ENCODE data around the gene CNIH4. TPM values are rescaled to one million over a fixed set of nuclear protein-coding genes. Genes with fewer than 3 reads are reported as not detected.

Gene CNIH4
- total and polyA plus RNA-seq, 2 experiments from 2014 or later: 53.5 to 194 TPM

DNA sequence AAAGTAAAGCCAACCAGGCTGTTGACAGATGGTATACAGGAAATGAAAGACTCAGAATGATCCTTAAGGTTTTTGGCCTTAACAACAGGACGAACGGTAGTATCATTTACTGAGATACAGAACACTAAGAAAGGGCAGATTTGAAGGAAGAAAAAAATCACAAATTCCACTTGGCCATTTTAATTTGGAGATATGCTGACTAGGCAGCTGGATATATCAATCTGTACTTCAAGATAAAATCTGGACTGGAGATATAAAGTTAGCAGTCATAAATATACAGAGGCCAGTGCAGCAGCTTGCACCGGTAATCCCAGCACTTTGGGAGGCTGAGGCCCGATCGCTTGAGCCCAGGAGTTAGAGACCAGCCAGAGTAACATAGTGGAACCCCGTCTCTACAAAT is 28.0 kb upstream of the CNIH4 start:
- Mint-ChIP-seq H3K9me3 (no peaks in the 10 kb centered on the region), H3K27me3 (ENCODE audit: insufficient read depth, low read depth, poor library complexity) (peaks cover 3% of the 10 kb centered on the region), H3K4me3 (peak overlapping the region; percentile 96), H3K27ac (no peak overlapping the region; the same call in 1 of the 2 replicates), H3K36me3 (ENCODE audit: low read depth) (peaks cover 10% of the 10 kb centered on the region), H3K4me1 (peaks cover 10% of the 10 kb centered on the region; the same call in 2 of the 3 replicates)
- Histone ChIP-seq H3K79me2 (replicated peaks; ENCODE audit: insufficient read depth) (peaks cover 63% of the 10 kb centered on the region), H3K27ac (ENCODE audit: low read depth) (0 out of 2 replicates have a peak overlapping the region, but pooled peaks have one; percentile 16), H4K20me1 (replicated peaks; ENCODE audit: insufficient read depth) (peaks cover 10% of the 10 kb centered on the region; the same call in 1 of the 2 replicates), H3K9me2 (ENCODE audit: insufficient read depth) (no peaks in the 10 kb centered on the region), H2AFZ (no peak overlapping the region), H3F3A (replicated peaks; ENCODE audit: low read depth) (no peaks in the 10 kb centered on the region), H3K4me2 (peak overlapping the region; percentile 74), H3K36me3 (ENCODE audit: insufficient read depth) (no peaks in the 10 kb centered on the region), H3K4me3 (peak overlapping the region; percentile 93), H3K27me3 (ENCODE audit: insufficient read depth) (no peaks in the 10 kb centered on the region), H3K4me1 (ENCODE audit: insufficient read depth) (peaks cover 7% of the 10 kb centered on the region; the same call in 1 of the 2 replicates)
- TF ChIP-seq CREB1 (CRISPR knock-in tag; IDR thresholded peaks at IDR 0.05; ENCODE audit: low read depth) (no peak), EZH2phosphoT487 (IDR thresholded peaks at IDR 0.05; ENCODE audit: unreplicated experiment) (no peak), STAT1 (IDR thresholded peaks at IDR 0.05; ENCODE audit: unreplicated experiment) (no peak), POLR2AphosphoS5 (IDR thresholded peaks at IDR 0.05; ENCODE audit: low read depth) (no peak), JUNB (IDR thresholded peaks at IDR 0.05; ENCODE audit: unreplicated experiment) (no peak), ZNF331 (CRISPR knock-in tag; IDR thresholded peaks at IDR 0.05; ENCODE audit: low read depth) (no peak), EZH2 (IDR thresholded peaks at IDR 0.05; ENCODE audit: low read depth, unreplicated experiment) (no peak), NANOG (IDR thresholded peaks at IDR 0.05; ENCODE audit: borderline replicate concordance) (no peak), ZNF114 (CRISPR knock-in tag; IDR thresholded peaks at IDR 0.05) (no peak)
- TF ChIP-seq, protein P1, sequence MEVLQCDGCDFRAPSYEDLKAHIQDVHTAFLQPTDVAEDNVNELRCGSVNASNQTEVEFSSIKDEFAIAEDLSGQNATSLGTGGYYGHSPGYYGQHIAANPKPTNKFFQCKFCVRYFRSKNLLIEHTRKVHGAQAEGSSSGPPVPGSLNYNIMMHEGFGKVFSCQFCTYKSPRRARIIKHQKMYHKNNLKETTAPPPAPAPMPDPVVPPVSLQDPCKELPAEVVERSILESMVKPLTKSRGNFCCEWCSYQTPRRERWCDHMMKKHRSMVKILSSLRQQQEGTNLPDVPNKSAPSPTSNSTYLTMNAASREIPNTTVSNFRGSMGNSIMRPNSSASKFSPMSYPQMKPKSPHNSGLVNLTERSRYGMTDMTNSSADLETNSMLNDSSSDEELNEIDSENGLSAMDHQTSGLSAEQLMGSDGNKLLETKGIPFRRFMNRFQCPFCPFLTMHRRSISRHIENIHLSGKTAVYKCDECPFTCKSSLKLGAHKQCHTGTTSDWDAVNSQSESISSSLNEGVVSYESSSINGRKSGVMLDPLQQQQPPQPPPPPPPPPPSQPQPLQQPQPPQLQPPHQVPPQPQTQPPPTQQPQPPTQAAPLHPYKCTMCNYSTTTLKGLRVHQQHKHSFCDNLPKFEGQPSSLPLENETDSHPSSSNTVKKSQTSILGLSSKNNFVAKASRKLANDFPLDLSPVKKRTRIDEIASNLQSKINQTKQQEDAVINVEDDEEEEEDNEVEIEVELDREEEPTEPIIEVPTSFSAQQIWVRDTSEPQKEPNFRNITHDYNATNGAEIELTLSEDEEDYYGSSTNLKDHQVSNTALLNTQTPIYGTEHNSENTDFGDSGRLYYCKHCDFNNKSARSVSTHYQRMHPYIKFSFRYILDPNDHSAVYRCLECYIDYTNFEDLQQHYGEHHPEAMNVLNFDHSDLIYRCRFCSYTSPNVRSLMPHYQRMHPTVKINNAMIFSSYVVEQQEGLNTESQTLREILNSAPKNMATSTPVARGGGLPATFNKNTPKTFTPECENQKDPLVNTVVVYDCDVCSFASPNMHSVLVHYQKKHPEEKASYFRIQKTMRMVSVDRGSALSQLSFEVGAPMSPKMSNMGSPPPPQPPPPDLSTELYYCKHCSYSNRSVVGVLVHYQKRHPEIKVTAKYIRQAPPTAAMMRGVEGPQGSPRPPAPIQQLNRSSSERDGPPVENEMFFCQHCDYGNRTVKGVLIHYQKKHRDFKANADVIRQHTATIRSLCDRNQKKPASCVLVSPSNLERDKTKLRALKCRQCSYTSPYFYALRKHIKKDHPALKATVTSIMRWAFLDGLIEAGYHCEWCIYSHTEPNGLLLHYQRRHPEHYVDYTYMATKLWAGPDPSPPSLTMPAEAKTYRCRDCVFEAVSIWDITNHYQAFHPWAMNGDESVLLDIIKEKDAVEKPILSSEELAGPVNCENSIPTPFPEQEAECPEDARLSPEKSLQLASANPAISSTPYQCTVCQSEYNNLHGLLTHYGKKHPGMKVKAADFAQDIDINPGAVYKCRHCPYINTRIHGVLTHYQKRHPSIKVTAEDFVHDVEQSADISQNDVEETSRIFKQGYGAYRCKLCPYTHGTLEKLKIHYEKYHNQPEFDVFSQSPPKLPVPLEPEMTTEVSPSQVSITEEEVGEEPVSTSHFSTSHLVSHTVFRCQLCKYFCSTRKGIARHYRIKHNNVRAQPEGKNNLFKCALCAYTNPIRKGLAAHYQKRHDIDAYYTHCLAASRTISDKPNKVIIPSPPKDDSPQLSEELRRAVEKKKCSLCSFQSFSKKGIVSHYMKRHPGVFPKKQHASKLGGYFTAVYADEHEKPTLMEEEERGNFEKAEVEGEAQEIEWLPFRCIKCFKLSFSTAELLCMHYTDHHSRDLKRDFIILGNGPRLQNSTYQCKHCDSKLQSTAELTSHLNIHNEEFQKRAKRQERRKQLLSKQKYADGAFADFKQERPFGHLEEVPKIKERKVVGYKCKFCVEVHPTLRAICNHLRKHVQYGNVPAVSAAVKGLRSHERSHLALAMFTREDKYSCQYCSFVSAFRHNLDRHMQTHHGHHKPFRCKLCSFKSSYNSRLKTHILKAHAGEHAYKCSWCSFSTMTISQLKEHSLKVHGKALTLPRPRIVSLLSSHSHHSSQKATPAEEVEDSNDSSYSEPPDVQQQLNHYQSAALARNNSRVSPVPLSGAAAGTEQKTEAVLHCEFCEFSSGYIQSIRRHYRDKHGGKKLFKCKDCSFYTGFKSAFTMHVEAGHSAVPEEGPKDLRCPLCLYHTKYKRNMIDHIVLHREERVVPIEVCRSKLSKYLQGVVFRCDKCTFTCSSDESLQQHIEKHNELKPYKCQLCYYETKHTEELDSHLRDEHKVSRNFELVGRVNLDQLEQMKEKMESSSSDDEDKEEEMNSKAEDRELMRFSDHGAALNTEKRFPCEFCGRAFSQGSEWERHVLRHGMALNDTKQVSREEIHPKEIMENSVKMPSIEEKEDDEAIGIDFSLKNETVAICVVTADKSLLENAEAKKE (CRISPR knock-in tag; IDR thresholded peaks at IDR 0.05): no peak
- TF ChIP-seq, protein P2, sequence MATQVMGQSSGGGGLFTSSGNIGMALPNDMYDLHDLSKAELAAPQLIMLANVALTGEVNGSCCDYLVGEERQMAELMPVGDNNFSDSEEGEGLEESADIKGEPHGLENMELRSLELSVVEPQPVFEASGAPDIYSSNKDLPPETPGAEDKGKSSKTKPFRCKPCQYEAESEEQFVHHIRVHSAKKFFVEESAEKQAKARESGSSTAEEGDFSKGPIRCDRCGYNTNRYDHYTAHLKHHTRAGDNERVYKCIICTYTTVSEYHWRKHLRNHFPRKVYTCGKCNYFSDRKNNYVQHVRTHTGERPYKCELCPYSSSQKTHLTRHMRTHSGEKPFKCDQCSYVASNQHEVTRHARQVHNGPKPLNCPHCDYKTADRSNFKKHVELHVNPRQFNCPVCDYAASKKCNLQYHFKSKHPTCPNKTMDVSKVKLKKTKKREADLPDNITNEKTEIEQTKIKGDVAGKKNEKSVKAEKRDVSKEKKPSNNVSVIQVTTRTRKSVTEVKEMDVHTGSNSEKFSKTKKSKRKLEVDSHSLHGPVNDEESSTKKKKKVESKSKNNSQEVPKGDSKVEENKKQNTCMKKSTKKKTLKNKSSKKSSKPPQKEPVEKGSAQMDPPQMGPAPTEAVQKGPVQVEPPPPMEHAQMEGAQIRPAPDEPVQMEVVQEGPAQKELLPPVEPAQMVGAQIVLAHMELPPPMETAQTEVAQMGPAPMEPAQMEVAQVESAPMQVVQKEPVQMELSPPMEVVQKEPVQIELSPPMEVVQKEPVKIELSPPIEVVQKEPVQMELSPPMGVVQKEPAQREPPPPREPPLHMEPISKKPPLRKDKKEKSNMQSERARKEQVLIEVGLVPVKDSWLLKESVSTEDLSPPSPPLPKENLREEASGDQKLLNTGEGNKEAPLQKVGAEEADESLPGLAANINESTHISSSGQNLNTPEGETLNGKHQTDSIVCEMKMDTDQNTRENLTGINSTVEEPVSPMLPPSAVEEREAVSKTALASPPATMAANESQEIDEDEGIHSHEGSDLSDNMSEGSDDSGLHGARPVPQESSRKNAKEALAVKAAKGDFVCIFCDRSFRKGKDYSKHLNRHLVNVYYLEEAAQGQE (IDR thresholded peaks at IDR 0.05; ENCODE audit: unreplicated experiment): no peak
- TF ChIP-seq, protein P3, sequence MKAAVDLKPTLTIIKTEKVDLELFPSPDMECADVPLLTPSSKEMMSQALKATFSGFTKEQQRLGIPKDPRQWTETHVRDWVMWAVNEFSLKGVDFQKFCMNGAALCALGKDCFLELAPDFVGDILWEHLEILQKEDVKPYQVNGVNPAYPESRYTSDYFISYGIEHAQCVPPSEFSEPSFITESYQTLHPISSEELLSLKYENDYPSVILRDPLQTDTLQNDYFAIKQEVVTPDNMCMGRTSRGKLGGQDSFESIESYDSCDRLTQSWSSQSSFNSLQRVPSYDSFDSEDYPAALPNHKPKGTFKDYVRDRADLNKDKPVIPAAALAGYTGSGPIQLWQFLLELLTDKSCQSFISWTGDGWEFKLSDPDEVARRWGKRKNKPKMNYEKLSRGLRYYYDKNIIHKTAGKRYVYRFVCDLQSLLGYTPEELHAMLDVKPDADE (IDR thresholded peaks at IDR 0.05): no peak
- TF ChIP-seq, protein P4, sequence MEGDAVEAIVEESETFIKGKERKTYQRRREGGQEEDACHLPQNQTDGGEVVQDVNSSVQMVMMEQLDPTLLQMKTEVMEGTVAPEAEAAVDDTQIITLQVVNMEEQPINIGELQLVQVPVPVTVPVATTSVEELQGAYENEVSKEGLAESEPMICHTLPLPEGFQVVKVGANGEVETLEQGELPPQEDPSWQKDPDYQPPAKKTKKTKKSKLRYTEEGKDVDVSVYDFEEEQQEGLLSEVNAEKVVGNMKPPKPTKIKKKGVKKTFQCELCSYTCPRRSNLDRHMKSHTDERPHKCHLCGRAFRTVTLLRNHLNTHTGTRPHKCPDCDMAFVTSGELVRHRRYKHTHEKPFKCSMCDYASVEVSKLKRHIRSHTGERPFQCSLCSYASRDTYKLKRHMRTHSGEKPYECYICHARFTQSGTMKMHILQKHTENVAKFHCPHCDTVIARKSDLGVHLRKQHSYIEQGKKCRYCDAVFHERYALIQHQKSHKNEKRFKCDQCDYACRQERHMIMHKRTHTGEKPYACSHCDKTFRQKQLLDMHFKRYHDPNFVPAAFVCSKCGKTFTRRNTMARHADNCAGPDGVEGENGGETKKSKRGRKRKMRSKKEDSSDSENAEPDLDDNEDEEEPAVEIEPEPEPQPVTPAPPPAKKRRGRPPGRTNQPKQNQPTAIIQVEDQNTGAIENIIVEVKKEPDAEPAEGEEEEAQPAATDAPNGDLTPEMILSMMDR (conservative IDR thresholded peaks at IDR 0.05; ENCODE audit: low read depth in 2 of 2): no peak
- no peak for DNase-seq (ENCODE audit: low spot score)
- ATAC-seq: no peak
